Measurements from ENCODE around the gene AMPH. TPM values are rescaled to one million over a fixed set of nuclear protein-coding genes. Genes with fewer than 3 reads are reported as not detected.

Gene AMPH
- total and polyA plus RNA-seq, 3 donors from 2014 or later: 5.8 to 9.0 (median 7.6) TPM

DNA sequence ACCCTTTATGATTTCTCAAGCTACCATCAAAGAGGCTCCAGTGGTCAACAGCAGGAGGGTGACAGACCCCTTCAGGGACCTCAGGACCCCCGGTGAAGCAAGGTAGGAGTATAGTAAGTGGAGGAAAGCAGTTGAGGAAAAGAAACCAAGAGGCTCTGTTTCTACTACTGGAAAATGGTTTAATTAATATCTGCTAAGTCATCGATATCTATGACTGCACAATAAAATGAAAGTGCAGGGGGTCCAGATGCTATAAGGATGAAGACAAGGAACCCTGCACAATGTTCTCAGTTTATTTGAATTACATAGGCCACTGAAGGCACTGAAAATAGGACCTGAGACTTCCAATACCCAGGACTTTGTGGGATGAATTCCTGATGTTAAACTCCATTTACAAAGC, 23.7 kb downstream of the AMPH start:
- 93 to 97% methylated on average over 2 of the region's 2 CpGs for WGBS, 2 donors
- no peaks in the 10 kb centered on the region for H3K36me3 ChIP-seq (ENCODE audit: low read depth, missing control alignments)
- H3K4me3 ChIP-seq: no peak overlapping the region
- no peaks in the 10 kb centered on the region for H3K27me3 ChIP-seq
- intact Hi-C loops (cut with DNase I; ENCODE audit: low total_unique reads): no loop called here
- no peak overlapping the region for H3K27ac ChIP-seq
- H3K4me1 ChIP-seq: no peaks in the 10 kb centered on the region
- no peak for TF ChIP-seq POLR2A (IDR thresholded peaks at IDR 0.05)
- TF ChIP-seq, protein P1, sequence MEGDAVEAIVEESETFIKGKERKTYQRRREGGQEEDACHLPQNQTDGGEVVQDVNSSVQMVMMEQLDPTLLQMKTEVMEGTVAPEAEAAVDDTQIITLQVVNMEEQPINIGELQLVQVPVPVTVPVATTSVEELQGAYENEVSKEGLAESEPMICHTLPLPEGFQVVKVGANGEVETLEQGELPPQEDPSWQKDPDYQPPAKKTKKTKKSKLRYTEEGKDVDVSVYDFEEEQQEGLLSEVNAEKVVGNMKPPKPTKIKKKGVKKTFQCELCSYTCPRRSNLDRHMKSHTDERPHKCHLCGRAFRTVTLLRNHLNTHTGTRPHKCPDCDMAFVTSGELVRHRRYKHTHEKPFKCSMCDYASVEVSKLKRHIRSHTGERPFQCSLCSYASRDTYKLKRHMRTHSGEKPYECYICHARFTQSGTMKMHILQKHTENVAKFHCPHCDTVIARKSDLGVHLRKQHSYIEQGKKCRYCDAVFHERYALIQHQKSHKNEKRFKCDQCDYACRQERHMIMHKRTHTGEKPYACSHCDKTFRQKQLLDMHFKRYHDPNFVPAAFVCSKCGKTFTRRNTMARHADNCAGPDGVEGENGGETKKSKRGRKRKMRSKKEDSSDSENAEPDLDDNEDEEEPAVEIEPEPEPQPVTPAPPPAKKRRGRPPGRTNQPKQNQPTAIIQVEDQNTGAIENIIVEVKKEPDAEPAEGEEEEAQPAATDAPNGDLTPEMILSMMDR (IDR thresholded peaks at IDR 0.05): no peak
- DNase-seq: no peak
- no peaks in the 10 kb centered on the region for H3K9me3 ChIP-seq

DNA sequence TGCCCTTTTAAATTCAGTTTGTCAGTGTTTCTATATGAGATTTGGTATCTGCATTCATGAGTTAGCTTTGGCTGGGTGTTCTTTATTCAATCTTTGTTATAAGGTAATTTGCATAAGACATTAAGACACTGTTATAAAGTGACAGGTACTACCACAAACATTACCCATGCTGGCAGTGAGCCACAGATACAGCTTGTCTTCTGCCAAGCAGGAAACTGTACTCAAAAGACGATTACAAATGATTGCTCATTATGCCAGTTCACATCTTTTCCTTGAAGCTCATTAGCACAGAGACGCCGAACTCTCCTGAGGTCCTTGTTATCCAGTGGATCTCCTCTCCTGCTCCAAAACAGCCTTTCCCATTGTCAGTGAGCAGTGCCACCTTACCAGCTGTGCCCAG, 30.4 kb downstream of the AMPH start:
- no peaks in the 10 kb centered on the region for H3K9me3 ChIP-seq
- no peak for DNase-seq
- TF ChIP-seq POLR2A (IDR thresholded peaks at IDR 0.05): no peak
- TF ChIP-seq, protein P1 (IDR thresholded peaks at IDR 0.05): no peak
- intact Hi-C loops (cut with DNase I; ENCODE audit: low total_unique reads): no loop called here
- H3K27ac ChIP-seq: no peak overlapping the region
- no peaks in the 10 kb centered on the region for H3K27me3 ChIP-seq
- no peaks in the 10 kb centered on the region for H3K4me1 ChIP-seq
- H3K4me3 ChIP-seq: no peak overlapping the region
- 85% methylated on average over 3 of the region's 3 CpGs for WGBS, 2 donors
- no peaks in the 10 kb centered on the region for H3K36me3 ChIP-seq (ENCODE audit: low read depth, missing control alignments)

DNA sequence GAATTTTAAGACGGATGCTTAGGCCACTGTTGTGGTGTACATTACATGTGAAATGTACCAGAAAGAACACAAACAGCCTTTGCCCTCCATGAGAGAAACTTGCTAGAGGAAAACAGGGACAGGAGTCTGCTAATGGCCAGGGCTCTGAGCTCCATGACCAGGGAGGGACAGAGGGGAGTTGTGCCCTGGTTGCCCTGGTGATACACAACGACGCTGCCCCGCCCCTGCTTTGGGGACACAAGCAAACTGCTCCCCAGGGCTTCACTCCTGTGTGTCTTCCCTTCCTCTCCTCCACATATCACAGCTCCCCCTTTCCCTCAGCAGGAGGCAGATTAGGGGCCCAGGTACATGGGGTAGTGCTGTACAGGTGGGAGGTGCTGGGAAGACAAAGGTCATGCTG, 36.2 kb downstream of the AMPH start:
- Histone ChIP-seq H3K27ac (no peak overlapping the region), H3K4me3 (no peak overlapping the region), H3K9me3 (no peaks in the 10 kb centered on the region), H3K36me3 (ENCODE audit: low read depth, missing control alignments) (no peaks in the 10 kb centered on the region), H3K27me3 (no peaks in the 10 kb centered on the region), H3K4me1 (no peaks in the 10 kb centered on the region)
- intact Hi-C loops (cut with DNase I; ENCODE audit: low total_unique reads): no loop called here
- WGBS, 2 donors: 67 to 72% methylated on average over 4 of the region's 4 CpGs
- no peak for DNase-seq
- TF ChIP-seq POLR2A (IDR thresholded peaks at IDR 0.05): no peak
- TF ChIP-seq, protein P1 (IDR thresholded peaks at IDR 0.05): no peak

DNA sequence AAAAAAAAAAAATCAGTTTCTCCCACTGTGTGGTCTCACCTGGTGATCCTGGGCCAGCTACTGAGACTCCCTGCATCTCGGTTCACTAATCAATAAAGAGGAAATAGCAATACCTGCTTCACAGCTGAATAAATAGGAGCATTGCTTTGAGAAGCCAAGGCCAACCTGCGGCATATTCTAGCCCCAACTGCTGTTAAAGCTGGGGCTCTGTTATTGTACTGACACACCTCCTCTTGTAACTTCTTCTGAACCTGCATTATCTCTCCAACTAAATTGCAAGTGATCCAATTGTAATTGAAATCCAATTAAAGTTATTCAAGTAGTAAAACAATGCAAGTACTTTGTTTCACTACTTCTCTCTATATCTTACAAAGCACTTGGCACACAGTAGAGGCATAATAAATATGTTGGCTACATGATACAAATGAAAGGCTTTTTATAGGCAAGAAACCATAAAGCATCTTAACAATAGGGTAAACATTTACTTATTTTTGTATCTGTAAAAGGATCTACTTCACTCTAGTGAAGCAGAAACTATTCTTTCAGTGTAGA, 38.4 kb downstream of the AMPH start:
- Histone ChIP-seq H3K9me3 (no peaks in the 10 kb centered on the region), H3K4me3 (no peak overlapping the region), H3K27ac (no peak overlapping the region), H3K36me3 (ENCODE audit: low read depth, missing control alignments) (no peaks in the 10 kb centered on the region), H3K4me1 (no peaks in the 10 kb centered on the region), H3K27me3 (no peaks in the 10 kb centered on the region)
- 47 to 48% methylated on average over 2 of the region's 2 CpGs for WGBS, 2 donors
- TF ChIP-seq, protein P1 (IDR thresholded peaks at IDR 0.05): no peak
- TF ChIP-seq POLR2A (IDR thresholded peaks at IDR 0.05): no peak
- intact Hi-C loops (cut with DNase I; ENCODE audit: low total_unique reads): no loop called here
- DNase-seq: no peak

Measured in testis (tissue), 3 donors.